Sigmoid colon (tissue), 4 donors: ENCODE measurements around the gene MEGF8.

ENCODE experiments used
- CTCF ChIP-seq, 4 experiments: fragments of 450-650 bp in 3 of 4; fragments of 200-600 bp in 1 of 4; IDR thresholded peaks; one replicate each; pipeline ENCODE4 v1.5.1; 2016 to 2019; ENCODE audit warnings: antibody characterized with exemption in 4 of 4, mild to moderate bottlenecking in 3 of 4, moderate library complexity in 2 of 4
- EP300 ChIP-seq, 4 donors: sonication (generic); formaldehyde crosslinking; IDR thresholded peaks; one replicate each; pipeline ENCODE4 v1.6.1; 2017; ENCODE audit warnings: antibody characterized with exemption in 4 of 4
- POLR2A ChIP-seq, 2 donors: fragments of 450-650 bp; IDR thresholded peaks; one replicate each; pipeline ENCODE4 v1.6.1; 2016; ENCODE audit warnings: antibody characterized with exemption in 2 of 2, mild to moderate bottlenecking in 2 of 2, moderate library complexity in 2 of 2
- POLR2AphosphoS5 ChIP-seq, 4 donors: sonication (generic); formaldehyde crosslinking; IDR thresholded peaks; one replicate each; pipeline ENCODE4 v1.6.1; 2017; ENCODE audit warnings: antibody characterized with exemption in 4 of 4

DNA sequence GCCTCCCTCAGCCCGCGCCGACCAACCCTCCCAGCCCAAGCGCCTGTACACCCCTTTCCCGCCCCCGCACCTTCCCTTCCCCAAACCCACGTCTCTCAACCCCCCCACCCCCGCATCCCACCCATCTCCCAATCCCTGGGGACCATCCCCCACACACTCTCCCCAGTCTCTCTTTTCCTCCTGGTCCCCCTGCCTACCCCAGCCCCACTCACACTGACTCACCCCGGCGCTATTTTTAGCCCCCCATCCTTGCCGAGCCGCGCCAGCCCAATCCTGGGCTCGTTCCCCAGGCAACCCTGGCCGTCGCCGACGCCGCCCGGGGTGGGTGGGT, 44.7 kb upstream of the MEGF8 start:
- no peak for TF ChIP-seq CTCF (IDR thresholded peaks at IDR 0.05)
- TF ChIP-seq POLR2A (IDR thresholded peaks at IDR 0.05): no peak
- no peak for TF ChIP-seq POLR2AphosphoS5 (IDR thresholded peaks at IDR 0.05)
- no peak for TF ChIP-seq EP300 (IDR thresholded peaks at IDR 0.05)
